GM21619 (cell line): ENCODE data around the gene FZR1.

Experiments used
- ATAC-seq: cut with Tn5 transposase; IDR thresholded peaks from one replicate; pipeline ENCODE4 v1.9.1; 2021; ENCODE audit not compliant: unreplicated experiment

The FZR1 gene

GRCh38 chr19:3471954-3472655, 34.0 kb upstream of the FZR1 start:
- ATAC-seq: no peak

DNA sequence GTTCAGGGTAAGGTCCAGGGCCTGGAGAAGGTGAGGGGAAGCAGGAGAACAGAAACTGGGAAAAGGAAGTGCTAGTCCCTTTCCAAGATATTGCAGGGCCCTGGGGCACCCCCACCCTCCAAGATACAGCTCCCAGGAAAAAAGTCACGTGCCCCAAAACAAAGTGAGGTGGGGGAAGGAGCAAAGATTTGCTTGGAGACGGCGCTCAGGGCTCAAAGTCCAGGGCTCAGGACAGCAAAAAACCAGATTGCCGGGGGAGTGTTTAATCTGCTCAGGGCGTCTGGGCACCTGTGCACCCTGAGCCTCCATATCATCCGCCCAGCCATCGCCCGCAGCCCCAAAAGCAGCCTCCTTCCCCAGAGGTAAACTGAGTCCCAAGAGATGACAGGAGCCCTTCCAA, 32.1 kb upstream of the FZR1 start:
- no peak for ATAC-seq

DNA sequence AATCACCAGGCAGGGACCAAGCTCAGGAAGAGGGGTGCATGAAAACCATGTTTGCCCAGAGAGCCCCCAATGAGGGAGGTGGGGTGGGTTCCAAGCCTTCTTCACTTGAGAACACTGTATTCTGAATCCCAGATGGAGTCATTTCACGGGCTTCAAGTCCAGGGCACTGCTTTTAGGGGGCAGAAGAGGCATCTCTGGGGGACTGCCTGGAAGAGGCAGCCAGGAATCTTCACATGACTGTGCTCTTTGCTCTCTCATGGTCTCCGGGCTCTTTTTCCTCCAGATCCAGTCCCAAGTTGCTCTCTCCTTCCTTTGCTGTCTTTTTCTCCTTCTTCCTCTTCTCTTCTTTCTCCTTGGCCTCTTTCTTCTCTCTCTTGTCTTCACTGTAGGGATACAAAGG, 31.5 kb upstream of the FZR1 start:
- no peak for ATAC-seq

DNA sequence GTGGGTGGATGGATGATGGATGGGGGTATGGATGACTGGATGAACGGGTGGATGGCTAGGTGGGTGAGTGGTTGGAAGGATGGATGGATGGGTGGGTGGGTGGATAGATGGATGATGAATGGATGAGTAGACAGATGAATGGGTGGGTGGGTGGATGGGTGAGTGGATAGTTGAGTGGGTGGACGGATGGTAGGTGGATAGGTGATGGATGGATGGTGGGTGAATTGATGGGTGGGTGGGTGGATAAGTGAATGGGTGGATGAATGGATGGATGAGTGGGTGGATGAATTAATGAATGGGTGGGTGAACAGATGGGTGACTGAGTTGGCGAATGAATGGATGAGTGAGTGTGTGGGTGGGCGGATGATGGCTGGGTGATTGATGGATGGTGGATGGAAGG, 30.7 kb upstream of the FZR1 start:
- no peak for ATAC-seq

GRCh38 chr19:3476830-3477229, 29.3 kb upstream of the FZR1 start:
- no peak for ATAC-seq

DNA sequence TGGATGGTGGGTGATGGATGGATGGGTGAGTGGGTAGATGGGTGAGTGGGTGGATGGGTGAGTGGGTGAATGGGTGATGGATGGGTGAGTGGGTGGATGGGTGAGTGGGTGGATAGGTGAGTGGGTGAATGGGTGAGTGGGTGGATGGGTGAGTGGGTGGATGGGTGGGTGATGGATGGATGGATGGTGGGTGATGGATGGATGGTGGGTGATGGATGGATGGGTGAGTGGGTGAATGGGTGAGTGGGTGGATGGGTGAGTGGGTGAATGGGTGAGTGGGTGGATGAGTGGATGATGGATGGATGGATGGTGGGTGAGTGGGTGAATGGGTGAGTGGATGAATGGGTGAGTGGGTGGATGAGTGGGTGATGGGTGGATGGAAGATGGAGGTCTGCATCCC, 28.6 kb upstream of the FZR1 start:
- ATAC-seq: no peak

DNA sequence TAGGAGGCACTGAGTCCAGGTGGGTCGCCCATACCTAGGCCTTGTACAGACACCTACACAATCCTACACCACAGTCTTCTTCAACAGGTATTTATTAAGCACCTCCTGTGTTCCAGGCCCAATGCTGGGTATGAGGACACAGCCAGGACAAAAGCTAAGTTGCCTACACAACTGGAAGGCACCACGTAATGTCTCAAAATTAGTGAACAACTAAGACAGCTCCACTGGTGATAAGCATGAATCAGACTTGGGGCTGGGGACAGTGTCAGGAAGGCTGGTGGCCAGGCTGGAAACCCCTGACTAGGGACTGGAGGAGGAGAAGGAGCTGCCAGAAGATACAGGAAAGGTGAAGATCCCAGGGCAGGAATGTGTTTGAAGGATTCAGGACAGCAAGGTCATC, 28.2 kb upstream of the FZR1 start:
- ATAC-seq: no peak

DNA sequence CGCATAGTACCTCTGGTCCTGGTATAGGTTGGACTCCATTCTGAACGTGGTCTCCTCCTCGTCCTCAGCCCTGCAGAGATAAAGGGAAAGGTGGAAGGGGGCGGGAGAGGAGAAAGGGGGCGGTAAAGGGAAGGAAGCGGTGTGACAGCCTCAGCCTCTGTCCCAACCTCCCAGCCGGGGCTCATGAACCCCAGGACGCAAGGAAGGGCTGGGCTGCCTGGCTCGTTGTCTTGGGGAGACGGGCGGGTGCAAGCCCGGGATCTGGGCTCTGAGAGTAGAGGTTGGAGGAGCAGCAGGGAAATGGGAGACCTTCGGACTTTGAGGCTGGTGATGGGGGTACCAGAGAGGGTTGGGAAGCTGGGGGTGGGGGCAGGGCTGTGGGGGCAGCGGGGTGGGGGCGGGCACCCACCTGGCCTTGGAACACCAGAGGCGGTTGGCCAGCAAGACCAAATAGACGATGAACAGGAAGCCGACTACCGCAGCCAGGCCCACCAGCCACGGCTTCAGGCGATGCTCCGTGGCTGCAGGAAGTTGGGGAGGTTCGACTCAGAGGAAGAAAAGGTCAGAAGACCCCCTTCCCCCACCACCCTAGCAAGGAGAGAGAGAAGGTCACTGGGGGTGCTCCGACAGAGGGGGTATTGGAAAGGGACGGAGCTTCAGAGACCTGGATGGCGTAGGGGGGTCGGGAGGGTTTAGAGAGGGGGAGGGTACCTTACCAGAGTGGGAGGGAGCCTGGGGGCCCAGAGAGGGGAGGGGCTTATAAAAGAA, 27.5 kb upstream of the FZR1 start:
- ATAC-seq: no peak

DNA sequence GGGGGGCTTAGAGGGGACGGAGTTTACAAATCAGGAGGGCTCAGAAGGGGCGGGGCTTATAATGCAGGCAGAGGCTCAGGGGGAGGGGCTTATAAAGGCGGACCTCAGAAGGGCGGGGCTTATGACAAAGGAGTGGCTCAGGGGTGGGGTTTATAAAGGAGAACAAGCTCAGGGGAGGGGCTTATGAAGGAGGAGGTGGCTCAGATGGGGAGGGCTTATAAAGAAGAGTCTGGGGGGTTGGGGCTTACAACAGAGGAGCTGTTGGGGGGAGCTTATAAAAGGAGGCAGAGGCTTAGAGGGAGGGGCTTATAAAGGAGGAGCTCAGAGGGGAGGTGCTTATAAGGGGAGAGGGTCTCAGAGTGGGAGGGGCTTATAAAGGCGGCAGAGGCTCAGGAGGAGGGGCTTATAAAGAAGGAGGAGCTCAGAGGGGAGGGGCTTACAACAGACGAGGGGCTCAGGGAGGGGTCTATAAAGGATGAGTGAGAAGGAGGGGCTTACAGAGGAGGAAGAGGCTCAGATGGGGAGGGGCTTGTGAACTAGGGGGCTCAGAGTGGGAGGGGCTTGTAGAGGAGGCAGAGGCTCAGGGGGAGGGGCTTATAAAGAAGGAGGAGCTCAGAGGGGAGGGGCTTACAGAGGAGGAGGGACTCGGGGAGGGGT, 26.8 kb upstream of the FZR1 start:
- ATAC-seq: no peak

GRCh38 chr19:3479834-3480215, 26.3 kb upstream of the FZR1 start:
- ATAC-seq: no peak

- ATAC-seq: no peak
Measured at GRCh38 chr19:3480383-3481091, 25.6 kb upstream of the FZR1 start, which contains the start of gene SMIM24. SMIM24 (minus strand) TSS chr19:3480525; CDS start chr19:3480463, 62 bp downstream.

DNA sequence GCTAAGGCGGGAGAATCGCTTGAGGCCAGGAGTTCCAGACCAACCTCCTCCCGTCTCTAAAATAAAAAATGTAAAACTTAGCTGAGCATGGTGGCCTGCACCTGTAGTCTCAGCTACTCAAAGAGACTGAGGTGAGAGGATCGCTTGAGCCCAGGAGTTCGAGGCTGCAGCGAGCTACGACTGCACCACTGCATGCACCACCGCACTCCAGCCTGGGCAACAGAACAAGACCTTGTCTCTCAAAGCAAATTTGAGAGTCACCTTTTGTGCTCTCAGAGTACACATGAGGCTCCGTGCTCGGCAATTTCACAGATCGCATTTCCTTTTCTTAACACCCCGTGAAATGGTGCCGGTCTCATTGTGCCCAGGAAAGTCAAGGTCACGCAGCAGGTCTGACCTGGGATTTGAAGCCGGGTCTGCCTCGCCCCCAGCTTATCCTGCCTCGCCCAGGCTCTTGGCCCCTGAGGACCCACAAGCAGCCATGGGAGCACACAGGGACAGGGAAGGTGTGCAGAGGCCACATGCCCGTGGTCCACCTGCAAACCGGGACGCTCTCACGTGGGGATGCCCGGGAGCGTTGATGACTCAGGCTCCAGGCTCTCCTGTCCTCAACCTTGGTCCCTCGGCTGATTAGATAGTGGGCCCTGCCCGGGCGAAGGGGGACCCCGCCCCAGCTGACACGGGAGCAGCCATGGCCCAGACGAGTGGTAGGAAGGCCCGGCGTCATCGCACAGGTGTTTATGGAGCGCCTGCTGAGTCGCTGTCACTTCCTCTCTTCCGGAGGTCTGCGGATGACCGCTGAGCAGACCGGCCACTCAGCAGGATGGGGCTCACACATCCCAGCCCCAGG, 24.6 kb upstream of the FZR1 start:
- ATAC-seq: no peak

- ATAC-seq: no peak
Measured at GRCh38 chr19:3482507-3483225, 23.4 kb upstream of the FZR1 start.

DNA sequence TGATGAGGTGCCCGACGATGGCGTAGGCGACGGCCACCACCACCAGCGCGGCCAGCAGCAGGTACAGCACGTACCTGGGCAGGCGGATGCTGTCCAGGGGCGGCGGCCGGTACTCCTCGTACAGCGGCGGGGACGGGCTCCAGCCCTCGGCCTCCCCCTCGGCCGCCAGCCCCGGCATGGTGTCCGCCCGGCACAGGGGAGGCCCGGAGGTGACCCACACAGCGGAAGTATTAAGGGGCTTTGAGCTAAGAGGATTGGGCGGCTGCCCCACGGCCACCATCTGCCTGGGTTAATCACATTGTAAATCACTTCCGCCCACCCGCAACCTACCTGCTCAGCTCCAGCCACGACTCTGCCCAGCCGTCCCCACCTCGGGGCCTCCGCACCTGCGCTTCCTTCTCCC, 22.9 kb upstream of the FZR1 start, which contains the start of gene SMIM44:
TSS of gene SMIM44 (minus strand) at position 216 of the 403 bp plus-strand sequence. CDS start at position 178, 38 bp downstream.
- no peak for ATAC-seq

GRCh38 chr19:3491396-3492119, 14.6 kb upstream of the FZR1 start:
- ATAC-seq: no peak

DNA sequence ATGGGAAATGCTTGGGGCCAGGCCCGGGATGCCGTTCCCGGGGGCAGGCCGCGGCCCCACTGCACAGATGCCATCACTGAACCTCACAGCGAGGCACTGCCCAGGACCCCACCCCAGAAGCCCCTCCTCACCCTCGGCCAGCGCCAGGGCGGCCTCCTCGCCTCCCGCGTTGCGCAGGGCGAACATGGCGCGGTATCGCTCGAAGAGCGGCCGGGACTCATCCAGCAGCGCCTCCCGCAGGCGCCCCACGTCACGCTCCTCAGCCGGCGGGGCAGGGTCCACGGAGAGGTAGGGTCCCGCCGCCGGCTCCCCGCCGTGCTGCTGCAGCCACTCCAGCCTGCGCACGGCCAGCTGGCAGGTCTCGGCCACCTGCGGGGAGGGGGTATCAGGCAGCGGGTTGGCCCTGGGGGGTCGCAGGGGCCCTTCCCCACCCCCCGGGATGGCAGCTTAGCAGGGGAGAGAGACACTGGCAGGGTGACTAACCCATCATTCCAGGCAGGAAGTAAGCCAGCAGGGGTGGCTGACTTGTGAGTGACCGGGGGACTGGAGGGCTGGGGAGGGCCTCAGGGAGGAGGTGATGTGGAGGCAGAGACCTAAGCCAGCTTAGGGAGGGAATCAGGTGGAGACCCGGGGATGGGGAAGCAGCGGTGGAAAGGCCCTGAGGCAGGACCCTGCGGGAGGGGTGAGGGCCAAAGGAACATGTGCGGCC, 13.8 kb upstream of the FZR1 start:
- no peak for ATAC-seq

DNA sequence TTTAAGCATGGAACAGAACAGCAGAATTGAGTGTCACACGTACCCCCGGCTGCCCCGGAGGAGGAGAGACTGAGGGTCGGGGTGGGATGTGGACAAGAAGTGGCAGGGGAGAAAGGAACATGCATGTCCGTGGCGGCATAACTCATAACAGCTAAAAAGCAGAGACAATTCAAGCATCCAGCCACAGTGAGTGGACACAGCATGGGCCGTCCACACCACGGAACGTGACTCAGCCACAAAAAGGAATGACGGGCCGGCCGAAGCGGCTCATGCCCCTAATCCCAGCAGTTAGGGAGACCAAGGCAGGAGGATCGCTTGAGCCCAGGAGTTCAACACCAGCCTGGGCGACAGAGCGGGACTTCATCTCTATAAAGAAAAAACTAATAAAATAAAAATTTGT, 13.2 kb upstream of the FZR1 start:
- ATAC-seq: no peak

GRCh38 chr19:3493651-3494050, 12.5 kb upstream of the FZR1 start:
- ATAC-seq: no peak
